H1 (cell line): Measurements from ENCODE around the gene RNF44. TPM values are rescaled to one million over a fixed set of nuclear protein-coding genes. Genes with fewer than 3 reads are reported as not detected.

ENCODE experiments used
- EP300 ChIP-seq, 2 experiments: IDR thresholded peaks; 1 replicate in 1 of 2; 2 replicates in 1 of 2; pipeline ENCODE4 v1.6.1; 2011 to 2012; ENCODE audit warnings: low read depth in 2 of 2, low read length in 2 of 2, mild to moderate bottlenecking in 2 of 2, borderline replicate concordance in 1 of 2, inconsistent platforms in 1 of 2, moderate library complexity in 1 of 2
- polyA plus RNA-seq, 7 experiments: library from polyadenylated mRNA; depleted of rRNA in 3 of 7; stranded (reverse) in 5 of 7; unstranded in 2 of 7; fragments of >200 nt in 5 of 7; fragments of 200-250 nt in 2 of 7; gene quantifications; 1 replicate in 5 of 7; 2 replicates in 1 of 7; 4 replicates in 1 of 7; pipeline versions ENCODE4 v1.2.1 to v1.2.3, GENCODE V29; 2011 to 2013; ENCODE audit warnings: missing spikeins in 2 of 7, mixed read lengths in 2 of 7
- total RNA-seq: library from RNA; stranded (reverse); fragmentation: NEBNext Ultra II Directional; extraction: Animal tissue kit (Norgen Biotek cat#: 25700); gene quantifications from 2 replicates; pipeline ENCODE4 v1.2.1, GENCODE V29; 2021

RNF44 gene
- total and polyA plus RNA-seq, 2 of the 8 experiments (the other 6 are each of a cell fraction or from before 2014, with no cell fraction given) = 54.7 to 164 TPM

DNA sequence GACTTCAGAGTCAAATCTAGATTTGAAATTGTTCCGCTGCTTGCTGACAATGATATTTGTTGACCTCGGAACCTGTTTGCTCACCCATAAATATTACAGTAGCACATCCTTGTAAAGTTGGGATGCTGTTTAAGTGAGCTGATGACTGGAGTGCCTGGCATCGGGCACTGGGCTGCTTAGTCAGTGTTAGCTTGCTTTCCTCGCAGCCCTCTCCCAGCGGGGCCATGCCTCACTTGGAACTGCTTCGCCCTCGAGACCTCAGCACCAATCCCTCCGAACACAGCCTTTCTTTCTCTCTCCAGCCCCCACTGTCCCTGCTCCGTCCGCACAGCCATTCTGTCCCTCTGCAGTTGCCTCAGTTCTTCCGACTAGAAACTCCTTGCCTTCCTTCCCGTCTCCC is 23.4 kb downstream of the RNF44 start (continued):
- no peak for TF ChIP-seq EP300 (IDR thresholded peaks at IDR 0.05; ENCODE audit: borderline replicate concordance in 1 of 2, low read depth in 2 of 2, low read length in 2 of 2)
